Measurements from ENCODE around the gene RAD51B.

The RAD51B gene

GRCh38 chr14:68616221-68616902 is 796.8 kb downstream of the RAD51B start:
- DNase-seq (ENCODE audit: low read depth, low spot score) = no peak
- H3K27ac ChIP-seq = no peak overlapping the region

DNA sequence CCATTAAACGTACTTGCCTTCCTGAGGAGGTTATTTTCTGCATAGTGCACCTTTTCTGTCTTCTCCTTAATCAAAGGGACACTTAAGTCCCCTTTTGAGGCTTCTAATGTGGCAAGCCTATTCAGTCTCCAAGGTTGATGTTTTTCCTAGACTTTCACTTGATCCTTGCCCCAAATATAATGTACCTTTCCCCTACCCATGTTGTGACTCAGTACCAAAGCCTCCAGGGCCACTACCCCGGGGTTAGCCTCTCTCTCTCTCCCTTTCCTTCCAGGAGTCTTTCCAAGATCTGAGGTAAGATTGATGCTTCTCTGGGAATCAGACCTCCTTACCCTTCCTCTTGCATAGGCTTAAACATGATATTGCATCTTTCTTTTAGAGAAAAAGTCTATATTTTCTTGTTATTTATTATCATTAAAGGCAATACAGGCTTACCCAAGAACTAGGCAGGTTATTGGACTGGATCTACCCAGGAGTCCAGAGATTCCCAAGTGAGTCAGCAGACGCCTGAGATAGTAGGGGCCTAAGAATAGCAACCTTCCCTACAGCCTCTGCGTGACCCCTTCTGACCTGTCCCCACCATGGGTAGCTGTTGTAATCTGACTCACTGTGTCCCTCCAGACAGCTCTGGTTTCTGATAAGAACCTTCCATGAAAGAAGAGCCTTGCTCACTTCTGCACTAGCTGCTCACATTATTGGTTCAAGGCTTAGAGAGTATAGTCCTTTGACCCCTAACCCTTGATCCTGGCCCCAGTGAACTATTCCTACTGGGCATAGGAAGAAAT is 800.4 kb downstream of the RAD51B start:
- no peak for DNase-seq (ENCODE audit: low read depth, low spot score)
- H3K27ac ChIP-seq = no peak overlapping the region

DNA sequence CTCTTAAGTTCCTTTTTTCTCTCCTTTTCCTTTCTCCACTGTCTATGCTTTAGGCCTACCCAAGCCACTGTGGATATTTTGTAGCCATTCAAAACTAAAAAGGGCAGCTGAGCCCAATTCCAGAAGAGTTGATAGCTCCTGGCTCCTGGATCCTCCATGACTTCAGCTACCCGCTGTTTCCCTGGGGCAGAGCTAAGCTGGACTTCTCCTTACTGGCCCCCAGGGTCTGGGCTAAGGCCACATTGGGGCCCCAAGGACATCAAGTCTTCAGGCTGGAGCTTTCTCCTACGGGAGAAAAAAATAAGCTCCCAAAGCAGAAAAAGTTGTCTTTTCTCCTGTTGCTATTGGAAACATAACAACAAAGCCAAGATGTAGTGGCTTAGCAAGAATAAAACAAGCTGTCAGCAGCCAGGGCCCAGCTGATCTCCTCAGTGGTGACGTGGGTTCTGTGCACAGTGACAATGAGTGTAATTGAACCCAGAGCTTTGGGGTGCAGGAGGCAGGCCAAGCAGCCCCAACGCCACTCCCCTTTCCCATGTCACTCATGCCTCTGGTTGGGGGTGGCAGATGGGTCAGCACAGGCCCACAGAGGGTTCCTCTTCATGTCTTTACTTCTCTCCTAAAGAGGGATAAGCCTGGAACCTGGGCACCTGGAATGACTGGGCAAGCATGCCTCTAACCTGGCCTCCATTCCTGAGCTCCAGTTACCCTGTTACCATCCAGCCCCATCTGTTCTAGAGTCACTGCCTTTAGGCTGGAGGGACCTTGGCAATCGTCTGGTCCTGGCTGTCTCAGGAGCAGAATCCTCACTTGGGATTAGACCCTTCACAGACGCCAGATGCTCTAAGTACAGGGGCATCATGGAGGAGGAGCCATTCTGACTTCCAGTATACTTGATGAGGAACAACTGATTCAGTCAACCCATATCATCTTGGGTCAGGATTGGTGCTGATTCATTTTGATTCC is 802.1 kb downstream of the RAD51B start:
- H3K27ac ChIP-seq = no peak overlapping the region
- no peak for DNase-seq (ENCODE audit: low read depth, low spot score)

GRCh38 chr14:68622856-68623255 is 803.3 kb downstream of the RAD51B start:
- no peak for DNase-seq (ENCODE audit: low read depth, low spot score)
- H3K27ac ChIP-seq = no peak overlapping the region

- H3K27ac ChIP-seq = no peak overlapping the region
- DNase-seq (ENCODE audit: low read depth, low spot score) = no peak
These were observed 803.7 kb downstream of the RAD51B start for GRCh38 chr14:68623307-68623706.

DNA sequence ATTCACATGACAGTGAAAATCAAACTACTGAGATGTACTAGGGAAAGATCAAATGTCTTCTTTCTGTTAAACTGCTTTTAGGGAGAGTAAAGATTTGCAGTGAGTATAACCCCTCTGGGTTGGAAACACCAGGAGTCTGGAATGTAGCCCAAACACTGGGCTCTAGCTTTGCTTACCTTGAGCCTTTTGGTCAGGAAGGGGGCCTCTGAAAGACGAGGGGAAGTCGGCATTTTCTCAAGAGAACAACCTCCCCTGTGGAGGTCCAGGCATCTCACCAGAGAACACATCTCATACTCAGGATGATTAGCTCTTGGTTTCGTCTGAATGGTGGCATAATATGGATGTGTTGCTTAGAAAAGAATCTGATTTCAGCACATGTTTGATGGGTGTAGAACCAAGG is 804.2 kb downstream of the RAD51B start:
- DNase-seq (ENCODE audit: low read depth, low spot score) = no peak
- no peak overlapping the region for H3K27ac ChIP-seq

GRCh38 chr14:68624541-68625220 is 805.1 kb downstream of the RAD51B start:
- no peak overlapping the region for H3K27ac ChIP-seq
- DNase-seq (ENCODE audit: low read depth, low spot score) = no peak

GRCh38 chr14:68625366-68626090 is 805.9 kb downstream of the RAD51B start:
- no peak overlapping the region for H3K27ac ChIP-seq
- DNase-seq (ENCODE audit: low read depth, low spot score) = no peak

- DNase-seq (ENCODE audit: low read depth, low spot score) = no peak
- no peak overlapping the region for H3K27ac ChIP-seq
These were observed 806.8 kb downstream of the RAD51B start for GRCh38 chr14:68626386-68626785.

DNA sequence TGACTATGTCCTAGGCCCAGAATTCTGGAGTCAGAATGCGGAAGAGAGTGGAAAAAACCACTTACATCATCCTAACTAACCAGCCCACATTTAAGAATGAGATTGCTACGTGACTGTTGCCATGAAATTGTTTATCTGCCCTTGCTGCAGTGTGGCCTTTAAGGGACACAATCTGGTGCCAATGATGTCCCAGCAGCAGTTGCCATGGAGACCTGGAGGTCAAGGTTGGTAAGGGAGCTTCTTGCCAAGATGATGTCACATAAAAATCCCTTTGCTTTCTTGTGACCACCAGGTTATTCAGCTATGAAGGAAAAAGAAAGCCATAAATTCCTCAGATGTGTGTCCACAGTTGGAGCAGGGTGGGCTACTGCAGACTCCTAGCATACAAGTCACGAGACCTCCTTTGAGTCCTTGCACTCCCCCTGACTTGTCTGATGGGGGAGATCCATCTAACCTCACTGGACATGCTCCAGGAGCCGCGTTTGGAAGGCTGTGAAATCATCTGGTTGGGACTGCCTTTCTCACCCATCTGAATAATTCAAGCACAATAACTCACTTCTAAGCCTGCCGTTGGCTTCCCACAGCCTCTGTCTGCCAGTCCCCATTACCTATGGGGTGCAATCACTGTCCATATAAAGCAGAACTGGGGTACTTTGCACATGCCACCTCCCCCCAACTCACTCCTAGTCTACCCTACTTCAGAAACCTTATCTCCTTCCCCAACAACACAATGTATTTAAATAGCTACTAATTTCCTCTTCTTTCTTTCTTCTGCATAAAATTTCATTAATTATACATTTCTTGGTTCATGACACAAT is 807.7 kb downstream of the RAD51B start:
- H3K27ac ChIP-seq = no peak overlapping the region
- DNase-seq (ENCODE audit: low read depth, low spot score) = no peak

GRCh38 chr14:68627868-68628604 is 808.5 kb downstream of the RAD51B start:
- peak overlapping the region; percentile 80 for H3K27ac ChIP-seq
- DNase-seq (ENCODE audit: low read depth, low spot score) = no peak

- H3K27ac ChIP-seq = peak overlapping the region; percentile 80
- peak; percentile 12 for DNase-seq (ENCODE audit: low read depth, low spot score)
These were observed 809.2 kb downstream of the RAD51B start for GRCh38 chr14:68628605-68629310.

DNA sequence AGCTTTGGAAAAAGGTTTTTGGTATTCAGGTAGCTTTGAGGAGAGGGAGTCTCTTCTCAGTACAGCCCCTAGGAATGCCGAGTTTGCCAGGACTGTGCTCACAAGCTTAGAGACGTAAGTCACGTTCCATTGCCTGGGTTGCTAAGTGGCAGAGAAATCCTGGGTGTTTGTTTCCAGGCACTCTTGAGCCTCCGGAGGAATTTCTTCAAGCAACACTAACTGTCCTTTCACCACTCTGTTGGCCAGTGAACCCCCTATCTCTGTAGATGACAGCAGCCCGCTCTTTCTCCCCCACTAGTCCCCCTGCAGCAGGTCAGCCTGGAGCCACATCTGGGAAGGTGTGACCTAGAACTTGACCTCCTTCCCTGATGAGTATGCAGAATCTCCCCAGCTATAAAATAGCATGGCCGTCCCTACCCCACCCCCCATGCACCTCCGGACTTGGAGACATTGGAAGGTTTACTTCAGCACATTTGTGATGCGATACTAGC is 810.5 kb downstream of the RAD51B start:
- DNase-seq (ENCODE audit: low read depth, low spot score) = no peak
- H3K27ac ChIP-seq = no peak overlapping the region

GRCh38 chr14:68630611-68631393 is 811.2 kb downstream of the RAD51B start:
- no peak overlapping the region for H3K27ac ChIP-seq
- no peak for DNase-seq (ENCODE audit: low read depth, low spot score)

DNA sequence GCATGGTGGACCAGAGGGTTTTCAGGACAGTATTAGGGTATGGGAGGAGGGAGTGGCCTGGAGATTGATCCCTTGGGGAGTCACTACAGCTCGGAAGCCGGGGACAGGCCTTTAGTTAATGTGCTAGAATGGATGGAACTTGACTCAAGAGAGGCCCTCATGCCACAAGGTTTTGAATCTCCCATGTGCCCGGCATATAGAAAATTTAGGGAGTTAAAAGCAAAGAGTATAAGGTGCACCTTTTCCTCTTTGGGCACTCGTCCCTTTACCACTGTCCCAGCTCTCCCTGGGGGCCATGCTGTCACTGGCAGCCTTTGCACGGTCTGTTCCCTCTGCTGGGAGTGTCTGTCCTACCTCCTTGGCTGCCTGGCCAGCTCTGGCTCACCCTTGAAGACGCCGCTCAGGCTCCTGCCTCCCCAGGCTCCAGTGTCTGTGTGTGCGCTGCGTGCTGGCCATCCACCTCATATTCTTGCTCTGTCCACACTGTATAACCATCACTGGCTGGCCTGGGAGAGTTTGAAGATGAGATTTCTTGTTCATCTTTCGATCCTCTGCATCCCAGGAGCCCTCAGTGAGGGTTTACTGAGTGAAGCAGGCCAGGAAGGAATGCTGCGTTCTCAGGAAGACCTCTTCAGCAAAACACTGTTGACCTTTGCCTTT is 811.9 kb downstream of the RAD51B start:
- DNase-seq (ENCODE audit: low read depth, low spot score) = no peak
- no peak overlapping the region for H3K27ac ChIP-seq

All from epithelial cell of prostate (primary cell).